B cell (primary cell): Measurements from ENCODE around the gene CCDC186.

ENCODE experiments used
- CTCF ChIP-seq: fragments of 200-600 bp; IDR thresholded peaks from one replicate; pipeline ENCODE4 v1.8.0; 2022; ENCODE audit warnings: antibody characterized with exemption, mild to moderate bottlenecking
- EZH2 ChIP-seq: IDR thresholded peaks from 2 replicates; pipeline ENCODE4 v1.6.1; 2012; ENCODE audit warnings: borderline replicate concordance, low read depth, mild to moderate bottlenecking, moderate library complexity, low read length; ENCODE audit not compliant: insufficient read depth, poor library complexity, severe bottlenecking

- no peak for TF ChIP-seq CTCF
- TF ChIP-seq EZH2 = no peak
Measured at GRCh38 chr10:114166494-114166893, 7.5 kb downstream of the CCDC186 start.
